Esophagus squamous epithelium (tissue), 5 donors: ENCODE results near the gene UBL4A. TPM values are rescaled to one million over a fixed set of nuclear protein-coding genes. Genes with fewer than 3 reads are reported as not detected.

Source experiments
- DNase-seq: peaks from one replicate; lab custom pipeline; 2025; lab: John Stamatoyannopoulos, UW
- H3K27ac ChIP-seq, 4 donors: fragments of 200-600 bp; sonication (generic); one replicate each; pipeline ENCODE4 v1.5.1; 2016 to 2019; ENCODE audit warnings: mild to moderate bottlenecking in 1 of 4
- H3K27me3 ChIP-seq, 4 donors: fragments of 200-600 bp; sonication (generic); 1 replicate in 3 of 4; 2 replicates in 1 of 4; pipeline versions ENCODE4 v1.5.1 to v1.6.0; 2017 to 2021; ENCODE audit warnings: antibody characterized with exemption in 1 of 4
- H3K36me3 ChIP-seq, 3 donors: fragments of 200-600 bp; sonication (generic); one replicate each; pipeline ENCODE4 v1.5.1; 2016 to 2019
- H3K4me1 ChIP-seq, 3 donors: fragments of 200-600 bp; sonication (generic); one replicate each; pipeline ENCODE4 v1.5.1; 2017 to 2019
- H3K4me3 ChIP-seq, 4 donors: fragments of 200-600 bp; sonication (generic); 1 replicate in 3 of 4; 2 replicates in 1 of 4; pipeline ENCODE4 v1.5.1; 2016 to 2019; ENCODE audit warnings: mild to moderate bottlenecking in 2 of 4, moderate library complexity in 1 of 4
- H3K9me3 ChIP-seq, 3 donors: fragments of 200-600 bp; sonication (generic); one replicate each; pipeline ENCODE4 v1.5.1; 2016 to 2019
- CTCF ChIP-seq, 6 experiments: fragments of 450-650 bp in 4 of 6; fragments of 200-600 bp in 2 of 6; sonication (generic) in 2 of 6; IDR thresholded peaks; one replicate each; pipeline ENCODE4 v1.5.1; 2016 to 2019; ENCODE audit warnings: antibody characterized with exemption in 6 of 6, mild to moderate bottlenecking in 4 of 6, moderate library complexity in 4 of 6
- POLR2A ChIP-seq, 4 donors: fragments of 450-650 bp; IDR thresholded peaks; one replicate each; pipeline ENCODE4 v1.6.1; 2017; ENCODE audit warnings: antibody characterized with exemption in 4 of 4, mild to moderate bottlenecking in 4 of 4, moderate library complexity in 3 of 4
- WGBS, 2 donors: methylation state at CpG; one replicate each; pipeline ENCODE4 v1.1.5; 2018; 5-methylcytosine and 5-hydroxymethylcytosine counted together
- intact Hi-C: fragments of 100-400 bp; cut with DNase I; formaldehyde crosslinking; loops from one replicate; pipeline ENCODE4 v1.15.0; 2022
- total RNA-seq, 4 donors: library from RNA; depleted of rRNA; stranded (reverse); fragments of >200 nt; gene quantifications; one replicate each; pipeline ENCODE4 v1.1.0, GENCODE V29; 2016
- donor health status: DM: yes; HTN: yes; CAD: no.

The UBL4A gene
- total RNA-seq, 4 donors from 2014 or later: 32.9 to 41.1 (median 38.2) TPM

GRCh38 chrX:154458116-154458953 is 28.1 kb downstream of the UBL4A start, which contains the start of gene PLXNA3:
PLXNA3 (plus strand) TSS chrX:154458281; CDS start chrX:154460184, 1,903 bp downstream.
- peaks cover 0 to 6% (median 0%) of the 10 kb centered on the region in 3 donors for H3K36me3 ChIP-seq
- TF ChIP-seq POLR2A (IDR thresholded peaks at IDR 0.05) (peak in 2 of 4 donors; percentile 51 to 62), CTCF (IDR thresholded peaks at IDR 0.05) (no peak)
- H3K9me3 ChIP-seq: no peaks in the 10 kb centered on the region
- intact Hi-C loops: no loop called here
- peaks cover 5 to 31% (median 7%) of the 10 kb centered on the region in 3 donors for H3K4me1 ChIP-seq
- no peak for DNase-seq
- H3K4me3 ChIP-seq: peak within 1 kb of the TSS; percentile 48 to 74 (median 56)
- H3K27ac ChIP-seq: peak within 1 kb of the TSS; percentile 58 to 85 (median 80)
- WGBS, 2 donors: 32% methylated on average over 4 of the region's 88 CpGs; no CpG with 5 or more reads in 1 of the 2 donors
- no peaks in the 10 kb centered on the region for H3K27me3 ChIP-seq

- Histone ChIP-seq H3K36me3 (no peaks in the 10 kb centered on the region), H3K27ac (peak overlapping the region; percentile 38 to 85 (median 80)), H3K9me3 (no peaks in the 10 kb centered on the region), H3K4me1 (peaks cover 5 to 31% (median 7%) of the 10 kb centered on the region in 3 donors), H3K4me3 (peak overlapping the region; percentile 48 to 74 (median 56)), H3K27me3 (no peaks in the 10 kb centered on the region)
- intact Hi-C loops: no loop called here
- 0 to 47% methylated on average over 1 to 15 of the region's 65 CpGs for WGBS, 2 donors
- TF ChIP-seq POLR2A (IDR thresholded peaks at IDR 0.05) (no peak), CTCF (IDR thresholded peaks at IDR 0.05) (no peak)
- DNase-seq: no peak
These were observed 28.8 kb downstream of the UBL4A start for GRCh38 chrX:154457491-154458115.

- Histone ChIP-seq H3K4me1 (peaks cover 0 to 5% (median 0%) of the 10 kb centered on the region in 3 donors), H3K27me3 (no peaks in the 10 kb centered on the region), H3K9me3 (no peaks in the 10 kb centered on the region), H3K4me3 (no peak overlapping the region), H3K36me3 (peaks cover 0 to 36% (median 0%) of the 10 kb centered on the region in 3 donors), H3K27ac (no peak overlapping the region)
- TF ChIP-seq POLR2A (IDR thresholded peaks at IDR 0.05): no peak
- intact Hi-C loops: no loop called here
- DNase-seq: no peak
- WGBS, 2 donors: 80 to 97% methylated on average over 2 to 4 of the region's 9 CpGs
These were observed 33.6 kb downstream of the UBL4A start for GRCh38 chrX:154452823-154453222.

GRCh38 chrX:154450312-154450711 is 36.1 kb downstream of the UBL4A start:
- no peak overlapping the region for H3K27ac ChIP-seq
- H3K36me3 ChIP-seq: peaks cover 0 to 47% (median 0%) of the 10 kb centered on the region in 3 donors
- H3K9me3 ChIP-seq: no peaks in the 10 kb centered on the region
- H3K27me3 ChIP-seq: no peaks in the 10 kb centered on the region
- DNase-seq: no peak
- TF ChIP-seq POLR2A (IDR thresholded peaks at IDR 0.05) (no peak), CTCF (IDR thresholded peaks at IDR 0.05) (no peak)
- no peak overlapping the region for H3K4me3 ChIP-seq
- peaks cover 0 to 5% (median 0%) of the 10 kb centered on the region in 3 donors for H3K4me1 ChIP-seq
- intact Hi-C loops: no loop called here
- 84% methylated on average over 17 of the region's 17 CpGs; no CpG with 5 or more reads in 1 of the 2 donors for WGBS, 2 donors

GRCh38 chrX:154449618-154450017 is 36.8 kb downstream of the UBL4A start:
- peaks cover 0 to 47% (median 0%) of the 10 kb centered on the region in 3 donors for H3K36me3 ChIP-seq
- H3K4me1 ChIP-seq: peaks cover 0 to 12% (median 6%) of the 10 kb centered on the region in 3 donors
- DNase-seq: no peak
- 95% methylated on average over 9 of the region's 18 CpGs; no CpG with 5 or more reads in 1 of the 2 donors for WGBS, 2 donors
- intact Hi-C loops: no loop called here
- TF ChIP-seq CTCF (IDR thresholded peaks at IDR 0.05) (no peak), POLR2A (IDR thresholded peaks at IDR 0.05) (no peak)
- H3K4me3 ChIP-seq: no peak overlapping the region
- H3K9me3 ChIP-seq: no peaks in the 10 kb centered on the region
- no peaks in the 10 kb centered on the region for H3K27me3 ChIP-seq
- H3K27ac ChIP-seq: no peak overlapping the region
